HG03103 (cell line): ENCODE data around the gene CLMP.
A peak's percentile ranks its signal among the peaks of the same experiment; 100 is the strongest.

Experiments used
- ATAC-seq: cut with Tn5 transposase; IDR thresholded peaks from one replicate; pipeline ENCODE4 v1.9.1; 2021; ENCODE audit warnings: low read depth; ENCODE audit not compliant: unreplicated experiment

The CLMP gene

GRCh38 chr11:123195188-123196059 lies at the start of gene CLMP:
TSS of gene CLMP (minus strand) at chr11:123195248. CDS start at chr11:123194940, 308 bp downstream.
- no peak for ATAC-seq

- no peak for ATAC-seq
Observed at GRCh38 chr11:123241874-123242543, 47.0 kb upstream of the CLMP start.

GRCh38 chr11:123241294-123241693 lies 46.2 kb upstream of the CLMP start:
- no peak for ATAC-seq

GRCh38 chr11:123239191-123240150 lies 44.4 kb upstream of the CLMP start:
- ATAC-seq: no peak

- ATAC-seq: no peak
Observed at GRCh38 chr11:123238297-123238696, 43.2 kb upstream of the CLMP start.

- ATAC-seq: no peak
Observed at GRCh38 chr11:123236879-123237278, 41.8 kb upstream of the CLMP start.

- no peak for ATAC-seq
Observed at GRCh38 chr11:123235656-123236261, 40.7 kb upstream of the CLMP start.

GRCh38 chr11:123235117-123235655 lies 40.1 kb upstream of the CLMP start:
- no peak for ATAC-seq

GRCh38 chr11:123233975-123234334 lies 38.9 kb upstream of the CLMP start:
- ATAC-seq: no peak

GRCh38 chr11:123233280-123233974 lies 38.4 kb upstream of the CLMP start:
- ATAC-seq: peak; percentile 95

GRCh38 chr11:123231777-123232176 lies 36.7 kb upstream of the CLMP start:
- no peak for ATAC-seq

- ATAC-seq: no peak
Observed at GRCh38 chr11:123231256-123231655, 36.2 kb upstream of the CLMP start.

GRCh38 chr11:123230346-123230745 lies 35.3 kb upstream of the CLMP start:
- no peak for ATAC-seq

- ATAC-seq: no peak
Observed at GRCh38 chr11:123228496-123229163, 33.6 kb upstream of the CLMP start.

- ATAC-seq: no peak
Observed at GRCh38 chr11:123227763-123228495, 32.9 kb upstream of the CLMP start.

- no peak for ATAC-seq
Observed at GRCh38 chr11:123221584-123221983, 26.5 kb upstream of the CLMP start.

GRCh38 chr11:123221096-123221561 lies 26.1 kb upstream of the CLMP start:
- ATAC-seq: no peak

GRCh38 chr11:123219066-123219690 lies 24.1 kb upstream of the CLMP start:
- no peak for ATAC-seq
